ENCODE measurements around the gene DAGLA.
"Not testable (repeated sequence)": the region's sequence is repeated elsewhere in the genome, so short reads cannot be mapped to it uniquely, and the experiment has no call there.

DAGLA gene, protein sequence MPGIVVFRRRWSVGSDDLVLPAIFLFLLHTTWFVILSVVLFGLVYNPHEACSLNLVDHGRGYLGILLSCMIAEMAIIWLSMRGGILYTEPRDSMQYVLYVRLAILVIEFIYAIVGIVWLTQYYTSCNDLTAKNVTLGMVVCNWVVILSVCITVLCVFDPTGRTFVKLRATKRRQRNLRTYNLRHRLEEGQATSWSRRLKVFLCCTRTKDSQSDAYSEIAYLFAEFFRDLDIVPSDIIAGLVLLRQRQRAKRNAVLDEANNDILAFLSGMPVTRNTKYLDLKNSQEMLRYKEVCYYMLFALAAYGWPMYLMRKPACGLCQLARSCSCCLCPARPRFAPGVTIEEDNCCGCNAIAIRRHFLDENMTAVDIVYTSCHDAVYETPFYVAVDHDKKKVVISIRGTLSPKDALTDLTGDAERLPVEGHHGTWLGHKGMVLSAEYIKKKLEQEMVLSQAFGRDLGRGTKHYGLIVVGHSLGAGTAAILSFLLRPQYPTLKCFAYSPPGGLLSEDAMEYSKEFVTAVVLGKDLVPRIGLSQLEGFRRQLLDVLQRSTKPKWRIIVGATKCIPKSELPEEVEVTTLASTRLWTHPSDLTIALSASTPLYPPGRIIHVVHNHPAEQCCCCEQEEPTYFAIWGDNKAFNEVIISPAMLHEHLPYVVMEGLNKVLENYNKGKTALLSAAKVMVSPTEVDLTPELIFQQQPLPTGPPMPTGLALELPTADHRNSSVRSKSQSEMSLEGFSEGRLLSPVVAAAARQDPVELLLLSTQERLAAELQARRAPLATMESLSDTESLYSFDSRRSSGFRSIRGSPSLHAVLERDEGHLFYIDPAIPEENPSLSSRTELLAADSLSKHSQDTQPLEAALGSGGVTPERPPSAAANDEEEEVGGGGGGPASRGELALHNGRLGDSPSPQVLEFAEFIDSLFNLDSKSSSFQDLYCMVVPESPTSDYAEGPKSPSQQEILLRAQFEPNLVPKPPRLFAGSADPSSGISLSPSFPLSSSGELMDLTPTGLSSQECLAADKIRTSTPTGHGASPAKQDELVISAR

DNA sequence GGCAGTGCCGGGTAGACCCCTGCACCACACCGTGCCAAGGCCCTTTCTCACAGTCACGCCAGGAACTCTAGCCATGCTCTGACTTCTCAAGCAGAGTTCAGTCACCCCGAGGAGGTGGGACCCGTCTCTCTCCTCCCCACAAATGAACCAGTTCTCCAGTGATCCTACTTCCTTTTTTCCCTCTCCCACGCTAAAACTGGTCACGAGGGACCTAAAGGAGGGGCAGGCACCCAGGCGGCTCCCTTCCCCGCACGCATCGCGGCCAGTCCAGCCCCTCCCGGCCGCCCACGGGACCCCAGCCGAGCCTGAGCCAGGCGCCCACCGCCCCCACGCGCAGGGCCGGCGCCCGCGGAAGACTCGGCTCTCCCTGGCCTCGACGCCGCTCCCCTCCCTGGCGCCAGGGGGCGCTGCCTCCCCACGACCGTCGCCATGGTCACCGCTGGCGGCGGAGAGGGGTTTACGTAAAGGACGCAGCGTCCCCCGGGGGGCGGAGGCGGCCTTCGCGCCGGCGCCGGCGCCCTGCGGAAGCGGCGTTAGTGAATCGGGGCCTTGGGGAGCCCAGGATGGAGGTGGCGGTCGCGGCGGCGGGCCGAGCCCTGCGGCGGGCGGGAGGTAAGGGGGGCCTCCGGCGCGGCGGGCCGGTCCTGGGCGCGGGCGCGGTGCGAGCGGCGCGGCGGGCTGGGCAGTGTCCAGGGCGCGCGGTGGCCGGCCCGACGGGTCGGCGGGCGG is at the start of gene DAGLA:
DAGLA (plus strand) TSS at position 499 of the 729 bp plus-strand sequence. CDS start 39,765 bp downstream, outside the sequence.
- no peak for DNase-seq

DNA sequence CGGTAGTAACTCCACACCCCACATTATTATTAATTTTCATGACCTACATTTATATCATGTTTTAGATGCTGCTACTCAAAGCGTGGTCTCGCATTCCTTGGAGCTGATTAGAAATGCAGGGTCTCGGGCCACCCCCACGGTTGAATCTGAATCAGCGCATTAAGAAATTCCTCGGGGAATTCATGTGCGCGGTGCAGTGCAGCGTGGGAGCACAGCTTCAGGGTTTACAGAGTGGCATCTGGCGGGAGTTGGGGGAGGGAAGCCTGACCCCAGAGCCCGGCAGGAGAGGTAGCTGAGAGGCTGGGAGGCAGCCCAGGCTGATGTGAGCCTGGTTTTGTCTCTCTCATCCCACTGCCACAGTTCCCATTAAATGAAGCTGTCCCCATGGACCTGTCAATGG is 48.1 kb upstream of the DAGLA start:
- no peak for DNase-seq

GRCh38 chr11:61635304-61635703 is 44.9 kb upstream of the DAGLA start:
- DNase-seq, result no peak

DNA sequence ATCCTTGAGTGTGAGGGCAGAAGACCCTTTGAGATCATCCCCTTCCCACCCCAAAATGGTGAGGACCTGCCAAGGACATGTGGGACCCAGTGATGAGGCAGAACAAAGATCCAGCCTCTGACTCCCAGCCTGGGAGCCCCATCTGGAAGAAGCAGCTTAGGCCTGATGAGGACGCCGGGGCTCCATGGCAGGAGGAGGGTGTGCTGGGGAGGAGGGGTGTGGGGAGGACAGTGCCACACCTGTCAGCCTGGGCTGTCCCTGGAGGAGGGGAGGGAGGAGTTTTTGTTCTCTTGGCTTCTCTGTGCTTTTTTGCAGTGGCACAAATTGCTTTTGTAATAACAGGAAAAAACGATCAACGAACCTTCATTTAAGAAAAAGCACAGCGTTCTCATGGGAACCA is 44.4 kb upstream of the DAGLA start:
- no peak for DNase-seq

- no peak for DNase-seq
Observed at GRCh38 chr11:61636676-61637075, 43.5 kb upstream of the DAGLA start.

GRCh38 chr11:61637277-61637676 is 42.9 kb upstream of the DAGLA start:
- no peak for DNase-seq

- DNase-seq, result no peak
Observed at GRCh38 chr11:61639816-61640443, 40.3 kb upstream of the DAGLA start.

DNA sequence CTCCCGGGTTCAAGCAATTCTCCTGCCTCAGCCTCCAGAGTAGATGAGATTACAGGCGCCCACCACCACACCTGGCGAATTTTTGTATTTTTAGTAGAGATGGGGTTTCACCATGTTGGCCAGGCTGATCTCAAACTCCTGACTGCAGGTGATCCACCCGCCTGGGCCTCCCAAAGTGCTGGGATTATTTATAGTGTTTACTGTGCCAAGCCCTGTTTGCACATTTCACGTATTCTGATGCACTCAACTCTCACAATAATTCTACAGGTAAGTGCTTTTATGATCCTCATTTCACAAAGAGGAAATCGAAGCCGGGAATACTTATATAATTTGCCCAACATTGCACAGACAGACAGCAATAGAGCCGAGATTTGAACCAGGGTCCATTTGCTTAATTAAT is 38.0 kb upstream of the DAGLA start:
- no peak for DNase-seq

GRCh38 chr11:61645179-61645868 is 34.9 kb upstream of the DAGLA start:
- no peak for DNase-seq

- no peak for DNase-seq
Observed at GRCh38 chr11:61647529-61647928, 32.7 kb upstream of the DAGLA start.

DNA sequence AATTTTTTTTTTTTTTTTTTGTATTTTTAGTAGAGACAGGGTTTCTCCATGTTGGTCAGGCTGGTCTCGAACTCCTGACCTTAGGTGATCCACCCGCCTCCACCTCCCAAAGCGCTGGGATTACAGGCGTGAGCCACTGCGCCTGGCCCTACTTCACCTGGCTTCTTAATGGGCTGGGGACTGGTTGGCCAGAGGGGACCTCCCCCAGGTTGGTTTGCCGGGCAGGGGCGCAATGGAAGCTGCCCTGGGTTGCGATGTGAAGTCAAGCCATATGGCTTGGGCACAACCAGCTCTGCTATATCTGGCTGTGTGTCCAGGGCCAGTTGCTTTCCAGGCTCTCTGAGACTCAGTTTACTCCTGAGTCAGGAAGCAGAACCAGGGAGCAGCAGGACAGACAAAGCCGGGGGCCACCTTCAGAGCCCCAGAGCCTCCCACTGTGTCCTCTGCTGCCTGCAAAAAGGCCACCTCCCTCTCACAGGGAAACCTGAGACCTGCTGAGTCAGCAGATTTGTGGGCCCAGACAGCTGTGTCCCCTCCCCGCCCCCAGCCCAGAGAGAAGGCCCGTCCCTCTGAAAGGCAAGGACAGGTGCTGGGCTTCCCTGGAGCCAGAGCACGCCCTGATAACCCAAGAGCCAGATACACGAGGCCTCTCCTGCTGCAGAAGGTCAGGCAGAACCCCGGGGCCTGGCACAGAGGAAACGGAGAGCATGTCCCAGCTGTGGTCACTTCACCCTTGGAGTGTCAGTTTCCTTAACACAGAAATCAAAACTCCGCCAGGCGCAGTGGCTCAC is 29.2 kb upstream of the DAGLA start:
- no peak for DNase-seq

- no peak for DNase-seq
Observed at GRCh38 chr11:61652135-61652534, 28.1 kb upstream of the DAGLA start.

- no peak for DNase-seq
Observed at GRCh38 chr11:61654397-61654829, 25.8 kb upstream of the DAGLA start.

GRCh38 chr11:61655266-61656159 is 24.7 kb upstream of the DAGLA start:
- not testable (repeated sequence) for DNase-seq

DNA sequence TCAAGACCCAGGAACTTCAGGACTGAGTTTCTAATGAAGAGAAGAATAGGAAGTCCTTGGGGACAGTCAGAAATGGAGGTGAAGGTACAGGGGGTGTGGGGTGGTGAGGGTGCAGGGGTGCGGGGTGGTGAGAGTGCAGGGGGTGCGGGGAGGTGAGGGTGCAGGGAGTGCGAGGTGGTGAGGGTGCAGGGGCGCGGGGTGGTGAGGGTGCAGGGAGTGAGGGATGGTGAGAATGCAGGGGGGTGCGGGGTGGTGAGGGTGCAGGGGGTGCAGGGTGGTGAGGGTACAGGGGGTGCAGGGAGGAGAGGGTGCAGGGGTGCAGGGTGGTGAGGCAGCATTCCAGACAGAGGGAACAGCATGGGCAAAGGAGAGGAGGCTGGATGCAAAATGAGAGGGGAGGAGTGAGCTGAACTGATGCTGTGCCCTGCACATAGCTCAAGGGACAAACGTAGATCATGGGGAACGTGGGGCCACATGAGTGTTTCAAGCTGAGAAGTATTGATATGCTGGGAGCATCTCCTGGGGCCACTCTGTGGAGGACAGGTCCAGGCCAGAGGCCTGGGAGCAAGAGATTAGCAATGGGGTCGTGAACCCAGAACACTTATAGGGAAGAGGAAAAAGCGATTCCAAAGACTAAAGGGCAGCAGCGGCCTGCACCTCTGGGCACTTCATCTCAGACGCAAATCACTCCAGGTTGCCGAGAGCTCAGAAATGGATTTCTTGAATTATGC is 23.7 kb upstream of the DAGLA start:
- no peak for DNase-seq

DNA sequence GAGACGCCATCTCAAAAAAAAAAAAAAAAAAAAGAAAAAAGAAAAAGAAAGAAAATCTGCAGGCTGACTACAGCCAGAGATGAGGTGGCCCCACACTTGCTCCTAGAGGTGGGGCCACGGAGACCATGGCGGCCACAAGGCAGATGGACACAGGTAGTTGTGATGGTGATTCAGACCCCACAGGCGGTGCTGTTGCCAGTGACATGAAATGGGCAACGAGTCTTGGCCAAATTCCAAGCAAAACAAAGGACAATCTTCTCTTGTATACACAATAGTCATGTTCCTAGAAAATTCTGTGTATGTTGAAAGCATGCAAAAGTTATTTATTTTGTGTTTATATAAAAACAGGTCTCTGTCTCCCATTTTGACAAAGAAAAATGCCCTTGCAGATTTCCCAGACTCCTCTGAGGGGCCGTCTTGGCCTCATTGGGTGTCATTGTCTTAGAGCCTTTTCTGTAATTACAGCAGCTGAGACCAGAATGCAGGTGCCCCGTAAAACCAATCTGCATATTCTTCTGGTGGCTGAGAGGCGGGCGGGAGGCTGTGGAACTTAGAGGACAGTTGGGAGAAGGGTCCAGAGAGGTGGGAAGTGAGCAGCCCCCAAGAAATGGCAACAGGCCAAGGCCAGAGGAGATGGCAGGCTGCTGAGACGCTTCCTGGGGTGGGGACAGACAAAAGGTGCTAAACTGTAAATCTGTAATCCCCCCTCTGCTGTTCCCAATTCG is 22.5 kb upstream of the DAGLA start:
- DNase-seq, result no peak

DNA sequence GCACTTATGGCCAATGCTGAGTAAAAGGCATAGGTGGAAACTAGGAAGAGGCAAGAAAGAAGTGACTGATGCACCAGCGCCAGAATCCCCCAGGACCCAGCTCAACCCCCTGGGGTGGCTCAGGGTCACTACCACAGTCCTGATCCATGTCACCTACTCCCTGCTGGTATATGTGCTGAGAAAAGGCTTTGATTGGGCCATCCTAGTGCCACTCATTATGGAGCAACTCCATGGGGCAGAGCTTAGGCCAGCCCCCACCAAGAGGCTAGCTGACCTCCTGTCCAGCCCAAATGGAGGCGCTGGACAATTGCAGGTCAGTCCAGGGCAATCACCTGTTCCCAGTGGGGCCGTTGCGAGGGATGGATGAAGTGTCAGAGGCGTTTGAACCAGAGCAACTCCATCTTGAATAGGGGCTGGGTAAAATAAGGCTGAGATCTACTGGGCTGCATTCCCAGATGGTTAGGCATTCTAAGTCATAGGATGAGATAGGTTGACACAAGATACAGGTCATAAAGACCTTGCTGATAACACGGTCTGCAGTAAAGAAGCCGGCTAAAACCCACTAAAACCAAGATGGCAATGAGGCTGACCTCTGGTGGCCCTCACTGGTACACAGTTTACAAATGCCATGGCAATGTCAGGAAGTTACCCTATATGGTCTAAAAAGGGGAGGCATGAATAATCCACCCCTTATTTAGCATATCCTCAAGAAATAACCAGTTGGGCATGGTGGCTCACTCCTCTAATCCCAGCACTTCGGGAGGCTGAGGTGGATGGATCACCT is 20.6 kb upstream of the DAGLA start:
- DNase-seq, result no peak

DNA sequence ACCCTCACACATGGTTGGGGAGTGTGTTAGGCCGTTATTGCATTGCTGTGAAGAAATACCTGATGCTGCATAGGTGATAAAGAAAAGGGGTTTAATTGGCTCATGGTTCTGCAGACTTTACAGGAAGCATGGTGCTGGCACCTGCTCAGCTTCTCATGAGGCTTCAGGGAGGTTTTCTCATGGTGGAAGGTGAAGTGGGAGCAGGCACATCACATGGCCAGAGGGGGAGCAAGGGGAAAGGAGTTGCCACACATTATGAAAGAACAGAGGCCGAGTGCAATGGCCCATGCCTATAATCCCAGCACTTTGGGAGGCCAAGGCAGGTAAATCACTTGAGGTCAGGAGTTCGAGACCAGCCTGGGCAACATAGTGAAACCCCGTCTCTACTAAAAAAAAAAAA is 19.2 kb upstream of the DAGLA start:
- not testable (repeated sequence) for DNase-seq
